ENCODE results near the gene MESD. TPM values are rescaled to one million over a fixed set of nuclear protein-coding genes. Genes with fewer than 3 reads are reported as not detected.

The MESD gene
- polyA plus RNA-seq, 3 donors from 2014 or later = 22.3 to 39.6 (median 32.1) TPM

DNA sequence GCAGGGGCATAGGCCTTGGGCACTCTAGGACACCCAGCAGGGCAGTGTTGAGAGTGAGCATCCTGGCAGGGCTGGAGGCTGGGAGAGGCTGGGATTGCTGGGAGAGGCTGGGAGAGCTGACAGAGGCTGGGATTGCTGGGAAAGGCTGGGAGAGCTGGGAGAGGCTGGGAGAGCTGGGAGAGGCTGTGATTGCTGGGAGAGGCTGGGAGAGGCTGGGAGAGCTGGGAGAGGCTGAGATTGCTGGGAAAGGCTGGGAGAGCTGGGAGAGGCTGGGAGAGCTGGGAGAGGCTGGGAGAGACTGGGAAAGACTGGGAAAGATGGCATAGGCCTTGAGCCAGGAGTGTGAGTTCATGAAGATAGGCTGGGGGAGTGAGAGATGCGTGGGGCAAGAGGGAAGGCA lies 77.8 kb downstream of the MESD start:
- Mint-ChIP-seq H3K4me3 (no peak overlapping the region), H3K36me3 (peaks cover 8 to 24% (median 22%) of the 10 kb centered on the region in 3 donors), H3K27me3 (ENCODE audit: low read depth in 3 of 3) (peaks cover 0 to 2% (median 2%) of the 10 kb centered on the region in 3 donors), H3K9me3 (no peaks in the 10 kb centered on the region), H3K27ac (no peak overlapping the region), H3K4me1 (peaks cover 7 to 32% of the 10 kb centered on the region in 2 donors)
- no peak for DNase-seq

DNA sequence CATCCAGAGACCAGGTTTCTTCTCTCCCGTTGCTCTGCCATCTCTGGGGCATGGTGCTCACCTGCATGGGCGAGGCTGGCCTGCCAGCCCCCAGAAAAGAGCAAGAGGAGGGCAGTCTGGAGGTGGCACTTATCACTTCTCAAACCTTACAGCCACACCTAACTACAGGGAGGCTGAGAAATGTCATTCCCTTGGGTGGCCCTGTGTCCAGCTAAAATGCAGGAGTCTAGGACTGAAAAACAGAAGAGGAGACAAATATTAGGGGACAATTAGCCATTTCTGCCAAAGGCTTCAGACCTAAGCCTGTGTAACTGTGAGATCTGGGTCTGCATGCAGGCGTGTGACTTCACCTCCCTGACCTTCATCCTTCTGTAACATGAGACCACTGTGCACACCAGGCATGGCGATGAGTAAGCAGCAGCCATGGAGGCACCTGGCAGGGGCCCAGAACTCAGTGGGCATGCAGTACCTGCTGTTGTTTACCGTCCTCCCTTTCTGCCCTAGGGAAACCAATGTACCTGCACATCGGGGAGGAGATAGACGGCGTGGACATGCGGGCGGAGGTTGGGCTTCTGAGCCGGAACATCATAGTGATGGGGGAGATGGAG lies 83.4 kb downstream of the MESD start:
- no peak overlapping the region for H3K27ac Mint-ChIP-seq
- H3K9me3 Mint-ChIP-seq = no peaks in the 10 kb centered on the region
- DNase-seq = no peak
- H3K4me1 Mint-ChIP-seq = peaks cover 0 to 10% of the 10 kb centered on the region in 2 donors
- H3K27me3 Mint-ChIP-seq (ENCODE audit: low read depth in 3 of 3) = peaks cover 0 to 2% (median 2%) of the 10 kb centered on the region in 3 donors
- H3K36me3 Mint-ChIP-seq = peaks cover 8 to 34% (median 30%) of the 10 kb centered on the region in 3 donors
- no peak overlapping the region for H3K4me3 Mint-ChIP-seq

DNA sequence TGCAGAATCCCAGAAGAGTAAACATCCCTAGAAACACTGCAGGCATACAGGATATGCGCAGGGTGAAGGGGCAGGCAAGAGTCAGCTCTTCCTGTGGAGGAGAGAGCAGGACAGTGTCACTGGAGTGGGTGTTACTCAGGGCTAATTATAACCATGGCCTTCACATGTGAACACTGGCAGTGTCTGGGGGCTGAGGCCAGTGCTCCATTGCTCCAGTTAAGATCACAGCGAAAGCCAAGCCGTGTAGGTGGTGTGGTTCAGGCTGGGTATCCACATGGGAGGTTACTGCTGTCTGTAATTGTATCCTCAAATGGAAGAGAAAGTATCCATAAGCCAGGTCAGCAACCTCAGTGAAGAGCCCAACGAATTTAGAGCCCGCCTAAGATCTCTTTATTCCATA lies 84.6 kb downstream of the MESD start:
- peaks cover 0 to 2% (median 2%) of the 10 kb centered on the region in 3 donors for H3K27me3 Mint-ChIP-seq (ENCODE audit: low read depth in 3 of 3)
- H3K27ac Mint-ChIP-seq = no peak overlapping the region
- H3K9me3 Mint-ChIP-seq = no peaks in the 10 kb centered on the region
- no peak for DNase-seq
- H3K36me3 Mint-ChIP-seq = peaks cover 5 to 24% (median 23%) of the 10 kb centered on the region in 3 donors
- no peaks in the 10 kb centered on the region for H3K4me1 Mint-ChIP-seq
- no peak overlapping the region for H3K4me3 Mint-ChIP-seq

DNA sequence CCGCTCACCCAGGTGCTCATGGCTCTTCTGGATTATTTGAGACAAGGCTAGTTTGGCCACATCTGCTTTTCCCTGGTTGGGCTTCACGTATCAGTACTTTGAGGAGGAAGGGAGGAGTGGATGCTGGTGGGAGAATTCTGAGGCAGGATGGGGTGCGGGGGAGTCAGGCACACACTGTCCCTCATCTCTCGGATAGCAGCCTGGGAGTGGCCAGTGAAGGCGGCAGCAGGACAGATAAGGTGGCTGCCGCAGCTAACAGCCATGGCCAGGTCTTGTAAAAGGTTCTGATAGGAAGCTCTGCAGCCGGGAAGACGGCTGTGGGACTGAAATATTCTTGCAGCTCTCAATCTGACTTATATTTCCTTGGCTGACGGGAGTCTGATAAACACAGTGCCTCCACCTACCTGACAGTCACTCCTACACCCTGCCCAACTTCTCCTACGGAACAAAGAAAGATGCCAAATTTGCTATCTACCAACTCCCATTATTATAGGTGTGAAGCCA lies 87.3 kb downstream of the MESD start:
- Mint-ChIP-seq H3K4me3 (no peak overlapping the region), H3K27ac (no peak overlapping the region), H3K36me3 (peaks cover 0 to 20% (median 16%) of the 10 kb centered on the region in 3 donors), H3K9me3 (no peaks in the 10 kb centered on the region), H3K27me3 (ENCODE audit: low read depth in 3 of 3) (peaks cover 0 to 3% (median 0%) of the 10 kb centered on the region in 3 donors), H3K4me1 (no peaks in the 10 kb centered on the region)
- no peak for DNase-seq

DNA sequence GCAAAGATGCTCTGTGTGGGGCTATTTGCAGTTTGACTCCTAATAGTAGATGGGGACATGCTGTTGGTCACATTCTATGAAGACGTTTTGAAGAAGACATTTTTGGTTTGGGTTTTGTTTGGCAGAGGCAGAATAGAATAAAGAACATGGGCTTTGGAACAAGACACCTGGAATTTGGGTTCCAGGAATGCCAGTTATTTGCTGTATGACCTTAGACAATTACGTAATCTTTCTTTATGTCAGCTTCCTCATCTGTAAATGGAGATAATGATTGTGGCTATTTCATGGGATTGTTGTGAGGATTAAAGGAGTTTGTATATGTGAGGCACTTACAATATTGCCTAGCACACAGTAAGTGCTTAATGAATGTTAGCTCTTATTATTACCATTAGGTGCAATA lies 91.6 kb downstream of the MESD start:
- Mint-ChIP-seq H3K4me1 (no peaks in the 10 kb centered on the region), H3K27ac (no peak overlapping the region), H3K27me3 (ENCODE audit: low read depth in 3 of 3) (peaks cover 0 to 3% (median 0%) of the 10 kb centered on the region in 3 donors), H3K9me3 (peaks cover 0 to 2% (median 0%) of the 10 kb centered on the region in 6 donors), H3K4me3 (no peak overlapping the region), H3K36me3 (peaks cover 14 to 24% (median 24%) of the 10 kb centered on the region in 3 donors)
- DNase-seq = no peak

Other genes with a start within 250 kb of the MESD start
- under 1 TPM in 1 of 3 donors, not detected in 2; 0.08 TPM for gene CEMIP, start 210.4 kb downstream of the MESD start, polyA plus RNA-seq
- gene TLNRD1, start 11.1 kb upstream of the MESD start, polyA plus RNA-seq = 1 to 10 TPM; 2.6 to 5.4 (median 3.4) TPM
- gene CFAP161, start 144.5 kb upstream of the MESD start, polyA plus RNA-seq = under 1 TPM in 1 of 3 donors, not detected in 2; 0.83 TPM
- 100 to 1,000 TPM; 147 to 301 (median 155) TPM for gene IL16, start 207.1 kb upstream of the MESD start, polyA plus RNA-seq